NCI-H1436 (cell line): ENCODE measurements around the gene PPOX.
A peak's percentile ranks its signal among the peaks of the same experiment; 100 is the strongest.

Experiments used
- DNase-seq: peaks from one replicate; lab custom pipeline; 2025; lab: John Stamatoyannopoulos, UW

Gene PPOX

DNA sequence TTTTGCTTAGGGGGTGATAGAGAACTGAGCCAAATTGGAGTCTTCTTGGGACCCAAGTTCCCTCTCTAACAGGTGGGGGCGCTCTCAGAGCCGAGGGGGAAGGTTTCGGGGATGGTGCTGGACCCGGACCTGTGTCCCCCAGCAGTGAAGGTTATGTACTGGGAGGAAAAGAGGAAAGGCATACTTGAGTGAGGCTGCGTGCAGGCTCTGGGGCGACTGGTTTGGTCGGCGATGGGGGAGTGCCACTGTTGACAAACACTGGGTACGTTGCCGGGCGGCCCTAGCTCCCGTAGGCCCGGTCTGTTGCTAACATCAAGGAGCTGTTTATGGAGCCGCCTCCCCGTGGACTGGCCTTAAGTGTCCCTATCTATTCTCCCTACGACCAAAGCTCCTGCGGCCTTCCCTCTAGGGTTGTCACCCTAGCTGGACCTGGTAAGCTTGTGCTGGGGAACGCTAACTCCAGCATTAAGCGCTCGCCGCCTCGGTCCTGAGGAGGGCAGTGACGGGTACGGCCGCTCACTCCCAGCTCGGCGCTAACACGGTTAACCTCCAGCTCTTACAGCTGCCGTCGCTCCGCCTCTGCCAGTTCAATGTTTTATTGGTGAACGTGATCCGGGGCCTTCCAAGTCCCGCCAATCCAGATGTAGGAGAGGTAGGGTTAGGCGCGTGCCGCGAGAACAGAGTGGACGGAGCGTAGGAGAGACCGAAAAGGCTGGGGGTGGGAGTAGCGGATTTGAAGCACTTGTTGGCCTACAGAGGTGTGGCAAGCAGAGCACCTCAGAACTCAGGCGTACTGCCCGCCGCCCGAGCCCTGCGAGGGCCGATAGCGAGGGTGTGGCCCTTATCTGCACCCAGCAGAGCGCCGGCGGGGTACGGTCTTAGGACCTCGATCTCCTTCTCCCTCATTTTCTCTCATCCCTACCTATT is at the start of gene PPOX:
PPOX (plus strand) TSS at position 685 of the 927 bp plus-strand sequence. CDS start 422 bp downstream, outside the sequence.
- DNase-seq: peak; percentile 90

DNA sequence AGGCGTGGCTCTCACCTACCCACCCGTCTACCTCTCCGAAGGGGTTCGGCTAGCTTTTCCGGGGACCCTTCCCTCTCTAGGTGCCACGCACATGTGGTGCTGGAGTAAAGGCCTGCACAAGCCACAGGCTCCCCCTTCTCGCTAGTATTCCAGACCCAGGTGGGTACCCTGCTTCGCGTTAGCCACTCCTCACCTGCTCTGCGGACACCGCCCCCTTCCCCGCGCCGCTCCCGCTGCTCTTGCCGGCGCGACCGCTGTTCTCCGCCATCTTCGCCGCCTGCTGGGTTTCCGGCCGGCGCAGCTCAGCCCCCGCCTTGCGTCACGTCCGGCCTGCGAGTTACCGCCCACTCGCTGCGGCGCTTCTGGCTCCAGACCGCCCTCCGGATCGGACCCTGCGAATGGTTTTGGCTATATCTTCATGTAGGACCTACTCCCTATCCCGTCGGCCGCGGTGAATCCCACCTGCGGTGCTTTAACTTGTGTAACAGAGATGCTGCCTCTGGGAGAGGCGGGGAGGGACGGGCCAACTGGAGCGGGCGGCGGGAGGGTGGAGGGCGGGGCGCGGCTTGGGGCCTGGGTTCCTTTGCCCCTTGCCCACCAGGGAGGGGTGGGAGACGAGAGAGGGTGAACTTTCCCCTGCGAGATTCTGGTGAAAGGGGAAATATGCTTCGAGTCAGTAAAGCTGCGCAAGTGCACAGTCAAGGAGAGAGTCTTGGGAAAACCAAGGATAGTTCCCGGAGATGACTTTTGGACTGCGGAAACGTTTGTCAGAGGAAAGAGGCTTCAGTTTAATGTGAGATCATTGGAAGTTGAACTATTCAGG is 48.3 kb upstream of the PPOX start, which contains the start of the genes NIT1 and PFDN2:
NIT1 (plus strand) TSS at position 347 of the 823 bp plus-strand sequence; CDS start at position 419, 72 bp downstream.
PFDN2 (minus strand) TSS at position 279 of the 823 bp plus-strand sequence; CDS start at position 268, 11 bp downstream.
- DNase-seq: peak; percentile 55

- no peak for DNase-seq
Measured at GRCh38 chr1:161119092-161119903, 46.9 kb upstream of the PPOX start.

DNA sequence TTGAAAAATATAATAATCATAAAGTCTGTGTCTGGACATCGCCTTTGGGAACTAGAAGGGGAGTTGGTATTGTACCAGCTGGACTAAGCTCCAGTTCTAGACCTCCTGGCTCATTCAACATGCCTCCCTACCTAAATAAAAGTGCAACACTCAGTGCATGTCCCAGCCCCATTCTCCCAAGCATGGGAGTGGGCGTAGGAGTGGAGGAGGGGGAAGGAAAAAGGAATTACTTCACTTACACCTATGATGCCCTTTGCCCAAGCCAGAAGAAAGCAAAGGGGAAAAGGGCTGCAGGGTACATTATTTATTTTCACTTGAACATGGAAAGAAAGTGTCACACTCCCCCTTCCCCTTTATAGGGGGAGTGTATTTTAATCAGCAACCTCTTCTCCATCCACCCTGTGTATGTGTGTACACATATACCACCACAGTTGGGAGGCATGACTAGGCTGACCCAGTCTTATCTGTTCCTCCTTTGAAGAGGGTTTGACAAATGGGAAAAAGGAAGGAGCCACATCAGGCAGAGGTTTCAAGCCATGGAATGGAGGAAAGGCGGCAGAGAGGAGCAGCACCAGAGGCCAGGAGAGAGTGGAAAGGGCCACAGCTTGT is 45.1 kb upstream of the PPOX start:
- no peak for DNase-seq

- no peak for DNase-seq
Measured at GRCh38 chr1:161121834-161122233, 44.4 kb upstream of the PPOX start.

DNA sequence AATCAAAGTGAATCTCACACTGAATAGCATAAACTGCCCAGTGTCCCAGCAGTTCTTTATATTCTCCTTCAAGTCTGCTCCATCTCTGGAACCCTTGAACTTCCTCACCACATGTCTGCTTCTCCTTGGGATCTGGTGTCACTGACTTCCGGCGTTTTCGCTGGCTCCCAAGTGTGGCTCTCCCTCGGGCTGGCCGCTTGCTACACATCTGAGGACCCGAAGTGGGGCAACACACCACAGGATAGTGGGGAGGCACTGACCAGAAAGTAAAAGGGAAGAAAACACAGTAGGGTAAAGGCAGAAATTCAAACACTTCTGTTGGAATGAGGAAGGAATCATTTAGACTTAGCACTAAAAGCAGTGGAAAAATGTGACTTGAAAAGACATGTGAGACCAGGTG is 43.3 kb upstream of the PPOX start:
- no peak for DNase-seq

DNA sequence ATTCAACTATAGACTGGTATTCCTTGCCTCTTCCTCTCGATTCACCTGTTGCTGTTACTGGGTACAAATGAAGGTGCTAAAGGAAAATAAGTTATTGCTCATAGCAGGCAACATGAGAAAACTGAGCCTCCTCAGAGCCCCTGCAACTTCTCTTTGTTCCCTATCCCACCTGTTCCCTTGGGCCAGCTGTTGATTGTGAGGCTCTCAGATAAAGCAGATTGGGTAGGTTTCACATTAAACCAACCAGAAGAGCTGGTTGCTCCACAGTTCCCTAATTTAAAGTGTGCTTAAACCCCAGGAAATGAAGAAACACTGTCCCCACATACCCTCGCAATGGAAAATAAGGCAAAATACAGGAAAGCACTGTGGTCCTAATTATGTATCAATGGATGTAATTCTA is 38.6 kb upstream of the PPOX start:
- no peak for DNase-seq

- DNase-seq: no peak
Measured at GRCh38 chr1:161128591-161129420, 37.4 kb upstream of the PPOX start.

DNA sequence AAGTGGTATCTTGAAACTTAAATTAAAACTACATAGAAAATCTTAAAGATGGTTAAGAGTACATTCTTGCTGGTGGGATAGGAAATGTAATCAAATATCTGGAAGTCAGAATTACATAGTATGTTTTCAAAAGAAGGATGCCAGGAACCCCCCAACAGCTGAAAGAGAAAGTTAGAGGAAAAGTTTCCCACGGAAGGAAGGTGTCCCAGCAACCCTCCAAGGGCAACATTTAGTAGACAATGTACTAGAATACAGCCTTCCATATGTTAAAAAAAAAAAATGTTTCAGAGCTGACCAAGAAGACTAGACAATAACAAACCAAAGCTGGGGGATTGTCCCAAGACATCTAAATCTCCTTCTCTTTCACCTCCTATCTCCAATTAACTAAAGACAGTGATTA is 36.0 kb upstream of the PPOX start:
- DNase-seq: no peak

GRCh38 chr1:161131523-161132409 is 34.5 kb upstream of the PPOX start:
- no peak for DNase-seq

- DNase-seq: peak; percentile 89
Measured at GRCh38 chr1:161132410-161133219, 33.6 kb upstream of the PPOX start, which contains the start of gene DEDD. DEDD (minus strand) TSS chr1:161132667; CDS start chr1:161124462, 8,205 bp downstream.

- DNase-seq: no peak
Measured at GRCh38 chr1:161133220-161133740, 32.9 kb upstream of the PPOX start.

GRCh38 chr1:161137881-161138280 is 28.3 kb upstream of the PPOX start:
- no peak for DNase-seq

DNA sequence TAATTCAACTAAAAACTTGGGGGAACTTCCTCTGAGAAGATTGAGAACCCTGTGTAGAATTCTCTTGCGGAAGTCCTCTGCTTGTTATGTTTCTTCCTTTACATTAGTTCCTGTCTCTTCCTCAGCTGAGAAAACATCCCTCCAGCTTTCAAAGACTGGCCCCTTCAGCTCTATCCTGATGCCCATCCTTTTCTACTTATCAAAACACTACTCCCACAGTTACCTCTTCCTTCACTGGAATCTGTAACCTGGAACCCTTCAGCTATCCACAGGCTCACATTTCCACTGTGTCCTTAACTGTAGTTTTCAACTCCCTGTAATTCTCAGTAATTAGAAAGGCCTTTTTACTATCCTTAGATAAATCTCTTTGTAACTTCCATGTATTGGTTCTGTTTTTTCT is 27.8 kb upstream of the PPOX start:
- DNase-seq: no peak

- DNase-seq: peak; percentile 17
Measured at GRCh38 chr1:161139766-161140165, 26.5 kb upstream of the PPOX start.

GRCh38 chr1:161140755-161141400 is 25.3 kb upstream of the PPOX start:
- DNase-seq: no peak

DNA sequence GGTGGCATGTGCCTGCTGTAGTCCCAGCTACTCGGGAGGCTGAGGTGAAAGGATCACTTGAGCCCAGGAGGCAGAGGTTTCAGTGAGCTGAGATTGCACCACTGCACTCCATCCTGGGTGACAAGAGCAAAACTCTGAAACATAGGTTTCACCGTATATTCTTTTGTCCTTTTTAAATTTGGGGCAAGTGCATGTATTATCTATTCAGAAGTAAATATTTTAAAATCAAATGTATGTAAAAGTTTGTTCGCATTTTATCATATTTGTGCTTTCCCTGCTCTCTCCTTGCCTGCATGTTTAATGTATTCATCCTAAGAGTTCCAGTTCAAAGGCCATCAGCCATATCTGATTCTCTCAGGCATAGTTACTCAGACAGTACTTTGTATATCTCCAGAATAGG is 20.4 kb upstream of the PPOX start:
- DNase-seq: no peak

GRCh38 chr1:161153176-161153575 is 13.1 kb upstream of the PPOX start:
- DNase-seq: no peak
